WTC11 (cell line): Measurements from ENCODE around the gene WLS. TPM values are rescaled to one million over a fixed set of nuclear protein-coding genes. Genes with fewer than 3 reads are reported as not detected.

Experiments used
- ATAC-seq: fragments of 200-7000 bp; cut with Tn5 transposase; 2 replicates; pipeline ENCODE4 v1.10.0; 2021; ENCODE audit warnings: mild to moderate bottlenecking, moderate library complexity
- CTCF ChIA-PET: fragments of 300-600 bp; sonication (Branson Sonifier 250); formaldehyde crosslinking; loops from one replicate; lab custom pipeline; 2021; ENCODE audit warnings: antibody characterized with exemption; lab: Charles Lee
- POLR2A ChIA-PET: fragments of 350-600 bp; sonication (Branson Sonifier 250); formaldehyde crosslinking; loops from one replicate; lab custom pipeline; 2021; ENCODE audit warnings: antibody characterized with exemption; lab: Charles Lee
- DNase-seq: peaks from one replicate; pipeline ENCODE4 v3.0.0; 2021; ENCODE audit warnings: low spot score
- H3K27ac Mint-ChIP-seq: 2 replicates; pipeline ENCODE4 v1.8.0; 2021; ENCODE audit warnings: mixed read lengths
- H3K27me3 Mint-ChIP-seq: 2 replicates; pipeline ENCODE4 v1.8.0; 2021; ENCODE audit warnings: low read depth, mild to moderate bottlenecking, moderate library complexity, mixed read lengths
- H3K36me3 Mint-ChIP-seq: 2 replicates; pipeline ENCODE4 v1.8.0; 2021; ENCODE audit warnings: mixed read lengths
- H3K4me1 Mint-ChIP-seq: 2 replicates; pipeline ENCODE4 v1.8.0; 2022; ENCODE audit warnings: mixed read lengths
- H3K4me3 Mint-ChIP-seq: 2 replicates; pipeline ENCODE4 v1.8.0; 2021; ENCODE audit warnings: mild to moderate bottlenecking, moderate library complexity, mixed read lengths
- H3K9me3 Mint-ChIP-seq: 2 replicates; pipeline ENCODE4 v1.8.0; 2021; ENCODE audit warnings: mixed read lengths
- ATF6 ChIP-seq: sonication (generic); formaldehyde crosslinking; IDR thresholded peaks from 2 replicates; pipeline ENCODE4 v1.8.1; 2023; ENCODE audit warnings: mild to moderate bottlenecking, missing genetic modification reagents
- E2F4 ChIP-seq: sonication (generic); formaldehyde crosslinking; IDR thresholded peaks from 2 replicates; pipeline ENCODE4 v1.8.1; 2022; ENCODE audit warnings: low read depth, mild to moderate bottlenecking, moderate library complexity, missing genetic modification reagents, borderline replicate concordance
- GRHL2 ChIP-seq: fragments of 250-450 bp; sonication (Bioruptor Pico); IDR thresholded peaks from 2 replicates; pipeline ENCODE4 v1.8.0; 2022; ENCODE audit warnings: mild to moderate bottlenecking, moderate library complexity; ENCODE audit not compliant: insufficient replicate concordance, severe bottlenecking
- NFATC4 ChIP-seq: fragments of 250-450 bp; sonication (Bioruptor Pico); IDR thresholded peaks from 2 replicates; pipeline ENCODE4 v1.9.0; 2021; ENCODE audit warnings: mild to moderate bottlenecking
- NR3C1 ChIP-seq: sonication (generic); formaldehyde crosslinking; conservative IDR thresholded peaks from 2 replicates; pipeline ENCODE4 v1.8.1; 2023; ENCODE audit warnings: low read depth, mild to moderate bottlenecking, missing genetic modification reagents
- SP1 ChIP-seq: sonication (generic); formaldehyde crosslinking; conservative IDR thresholded peaks from 2 replicates; pipeline ENCODE4 v1.8.1; 2022; ENCODE audit warnings: missing genetic modification reagents
- USF2 ChIP-seq: sonication (generic); formaldehyde crosslinking; IDR thresholded peaks from 2 replicates; pipeline ENCODE4 v1.8.1; 2023; ENCODE audit warnings: mild to moderate bottlenecking, missing genetic modification reagents, moderate library complexity
- ZNF138 ChIP-seq: sonication (generic); formaldehyde crosslinking; conservative IDR thresholded peaks from 2 replicates; pipeline ENCODE4 v1.8.1; 2022; ENCODE audit warnings: mild to moderate bottlenecking, moderate library complexity, missing genetic modification reagents
- ZNF219 ChIP-seq: sonication (generic); formaldehyde crosslinking; IDR thresholded peaks from 2 replicates; pipeline ENCODE4 v1.8.0; 2023; ENCODE audit warnings: missing genetic modification reagents, mild to moderate bottlenecking, borderline replicate concordance
- ZNF281 ChIP-seq: sonication (generic); formaldehyde crosslinking; IDR thresholded peaks from 2 replicates; pipeline ENCODE4 v1.8.0; 2023; ENCODE audit warnings: mild to moderate bottlenecking, missing genetic modification reagents
- total RNA-seq: library from RNA; stranded (reverse); gene quantifications from 3 replicates; pipeline ENCODE4 v1.2.3, GENCODE V29; 2021

Gene WLS
- total RNA-seq, 1 experiment from 2014 or later = 4.5 TPM

GRCh38 chr1:68206848-68207689 is 25.3 kb downstream of the WLS start:
- DNase-seq = no peak

GRCh38 chr1:68205794-68206358 is 26.4 kb downstream of the WLS start:
- ATAC-seq (no peak), DNase-seq (no peak)
- no peaks in the 10 kb centered on the region for H3K36me3 Mint-ChIP-seq
- H3K9me3 Mint-ChIP-seq = no peaks in the 10 kb centered on the region
- ChIA-PET CTCF (interaction anchor here (0.8 kb wide), 1 partner anchor 85 kb away, joined by 3 read pairs; no protein-coding TSS in a partner anchor), POLR2A (no interaction called here)
- no peak for TF ChIP-seq E2F4 (CRISPR knock-in tag)
- no peak for TF ChIP-seq ATF6 (CRISPR knock-in tag)
- TF ChIP-seq ZNF219 (CRISPR knock-in tag) = no peak
- no peak overlapping the region for H3K4me3 Mint-ChIP-seq
- H3K27me3 Mint-ChIP-seq = no peaks in the 10 kb centered on the region
- H3K4me1 Mint-ChIP-seq = peaks cover 12% of the 10 kb centered on the region
- H3K27ac Mint-ChIP-seq = no peak overlapping the region

More at GRCh38 chr1:68206848-68207689, 25.3 kb downstream of the WLS start:
- no peak overlapping the region for H3K27ac Mint-ChIP-seq
- no peak for TF ChIP-seq SP1 (CRISPR knock-in tag)
- TF ChIP-seq ZNF281 (CRISPR knock-in tag) = no peak
- TF ChIP-seq USF2 = no peak
- TF ChIP-seq GRHL2 (CRISPR knock-in tag) = no peak
- TF ChIP-seq ATF6 (CRISPR knock-in tag) = no peak
- TF ChIP-seq NR3C1 (CRISPR knock-in tag) = no peak
- H3K9me3 Mint-ChIP-seq = no peaks in the 10 kb centered on the region
- no peak overlapping the region for H3K4me3 Mint-ChIP-seq
- CTCF ChIA-PET = no interaction called here
- peaks cover 15% of the 10 kb centered on the region for H3K4me1 Mint-ChIP-seq
- H3K36me3 Mint-ChIP-seq = no peaks in the 10 kb centered on the region
- ATAC-seq = no peak
- POLR2A ChIA-PET = no interaction called here
- H3K27me3 Mint-ChIP-seq = no peaks in the 10 kb centered on the region

GRCh38 chr1:68204977-68205630 is 27.2 kb downstream of the WLS start:
- ATAC-seq (no peak), DNase-seq (no peak)
- no peak overlapping the region for H3K27ac Mint-ChIP-seq
- H3K4me1 Mint-ChIP-seq = peaks cover 5% of the 10 kb centered on the region; the same call in 1 of the 2 replicates
- POLR2A ChIA-PET = no interaction called here
- no peak for TF ChIP-seq ZNF138 (CRISPR knock-in tag)
- no peak for TF ChIP-seq NFATC4 (CRISPR knock-in tag)
- CTCF ChIA-PET = no interaction called here
- no peak overlapping the region for H3K4me3 Mint-ChIP-seq
- H3K36me3 Mint-ChIP-seq = no peaks in the 10 kb centered on the region
- no peaks in the 10 kb centered on the region for H3K9me3 Mint-ChIP-seq
- no peaks in the 10 kb centered on the region for H3K27me3 Mint-ChIP-seq
